HCT116 (cell line): ENCODE results near the gene MYO10. TPM values are rescaled to one million over a fixed set of nuclear protein-coding genes. Genes with fewer than 3 reads are reported as not detected.

Source experiments
- ATAC-seq: fragments of 200-7000 bp; cut with Tn5 transposase; 2 replicates; pipeline ENCODE4 v1.9.1; 2020; ENCODE audit warnings: mild to moderate bottlenecking, moderate library complexity
- BruUV-seq: library from RNA; stranded (reverse); fragments of 400-500 nt; replicated peaks from 2 replicates; lab custom pipeline; 2021; lab: Mats Ljungman, UMichigan
- CTCF ChIA-PET: fragments of 300-600 bp; sonication (Branson Sonifier 250); formaldehyde crosslinking; loops from one replicate; lab custom pipeline; 2021; ENCODE audit warnings: antibody characterized with exemption; lab: Charles Lee
- POLR2A ChIA-PET: fragments of 300-600, 350-600 bp; sonication (Branson Sonifier 250); formaldehyde crosslinking; loops from one replicate; lab custom pipeline; 2021; ENCODE audit warnings: antibody characterized with exemption; lab: Charles Lee
- RAD21 ChIA-PET, 2 experiments: fragments of 300-600 bp; sonication (Branson Sonifier 250); formaldehyde crosslinking; loops; one replicate each; lab custom pipeline; 2023; ENCODE audit warnings: low total read pairs in 2 of 2; ENCODE audit not compliant: uncharacterized antibody in 2 of 2, unreplicated experiment in 2 of 2, low non-redundant PET in 1 of 2; lab: Charles Lee
- DNase-seq: peaks from one replicate; pipeline ENCODE4 v3.0.0-alpha.2; 2010; ENCODE audit warnings: low read depth, low spot score
- H2AFZ ChIP-seq: fragments of 200-600 bp; shearing (Covaris generic), sonication (generic); 2 replicates; pipeline ENCODE4 v1.6.1; 2017; ENCODE audit warnings: low read depth, mixed run types, mixed read lengths, antibody characterized with exemption, low read length; ENCODE audit not compliant: poor library complexity, severe bottlenecking
- H3K27ac ChIP-seq: 2 replicates; pipeline ENCODE4 v1.5.1; 2012; ENCODE audit warnings: low read depth, low read length
- H3K27me3 ChIP-seq: fragments of 200-600 bp; sonication (generic); 2 replicates; pipeline ENCODE4 v1.6.1; 2016; ENCODE audit warnings: mixed run types, low read length, mixed read lengths; ENCODE audit not compliant: insufficient read depth
- H3K36me3 ChIP-seq, 2 experiments: fragments of 200-500 bp in 1 of 2; fragments of 200-600 bp in 1 of 2; sonication (Bioruptor generic) in 1 of 2; sonication (generic) in 1 of 2; 2 replicates each; pipeline versions ENCODE4 v1.5.1 to v1.6.1; 2014 to 2016; ENCODE audit warnings: low read length in 2 of 2, inconsistent platforms in 1 of 2, mixed read lengths in 1 of 2, mixed run types in 1 of 2; ENCODE audit not compliant: insufficient read depth in 2 of 2, control insufficient read depth in 1 of 2
- H3K4me1 ChIP-seq, 2 experiments: fragments of 200-600 bp in 1 of 2; sonication (generic) in 1 of 2; 2 replicates each; pipeline versions ENCODE4 v1.5.1 to v1.6.1; 2012 to 2017; ENCODE audit warnings: low read length in 2 of 2, inconsistent platforms in 1 of 2, mild to moderate bottlenecking in 1 of 2, mixed read lengths in 1 of 2, mixed run types in 1 of 2, moderate library complexity in 1 of 2; ENCODE audit not compliant: insufficient read depth in 2 of 2, control insufficient read depth in 1 of 2
- H3K4me2 ChIP-seq: fragments of 200-600 bp; sonication (generic); 2 replicates; pipeline ENCODE4 v1.6.1; 2017; ENCODE audit warnings: mixed run types, low read length, mixed read lengths
- H3K4me3 ChIP-seq, 2 experiments: fragments of 200-600 bp in 1 of 2; sonication (generic) in 1 of 2; replicated peaks in 1 of 2; 2 replicates each; pipeline ENCODE4 v1.5.1; 2011 to 2016; ENCODE audit warnings: low read length in 2 of 2, control low read depth in 1 of 2, low read depth in 1 of 2, mild to moderate bottlenecking in 1 of 2, mixed read lengths in 1 of 2, mixed run types in 1 of 2
- H3K79me2 ChIP-seq: fragments of 200-600 bp; sonication (generic); 2 replicates; pipeline ENCODE4 v1.6.1; 2017; ENCODE audit warnings: mild to moderate bottlenecking, mixed run types, low read length, moderate library complexity, mixed read lengths; ENCODE audit not compliant: insufficient read depth
- H3K9ac ChIP-seq: fragments of 200-600 bp; sonication (generic); 2 replicates; pipeline ENCODE4 v1.6.1; 2016; ENCODE audit warnings: low read length, mixed read lengths
- H3K9me2 ChIP-seq: fragments of 200-600 bp; sonication (generic), shearing (Covaris generic); 2 replicates; pipeline ENCODE4 v1.6.1; 2017; ENCODE audit warnings: mixed run types, mild to moderate bottlenecking, moderate library complexity; ENCODE audit not compliant: insufficient read depth
- H3K9me3 ChIP-seq, 2 experiments: fragments of 200-500 bp in 1 of 2; fragments of 200-600 bp in 1 of 2; sonication (Bioruptor generic) in 1 of 2; sonication (generic) in 1 of 2; 2 replicates each; pipeline ENCODE4 v1.6.1; 2014 to 2017; ENCODE audit warnings: low read length in 2 of 2, mixed read lengths in 2 of 2, inconsistent platforms in 1 of 2, low read depth in 1 of 2, mild to moderate bottlenecking in 1 of 2, mixed run types in 1 of 2, moderate library complexity in 1 of 2; ENCODE audit not compliant: control insufficient read depth in 1 of 2, insufficient read depth in 1 of 2
- H4K20me1 ChIP-seq: fragments of 200-600 bp; sonication (generic), shearing (Covaris generic); 2 replicates; pipeline ENCODE4 v1.6.1; 2017; ENCODE audit warnings: mixed run types, mild to moderate bottlenecking, moderate library complexity; ENCODE audit not compliant: insufficient read depth
- ATF3 ChIP-seq: IDR thresholded peaks from 2 replicates; pipeline ENCODE4 v1.6.1; 2012
- CBX3 ChIP-seq: IDR thresholded peaks from 2 replicates; pipeline ENCODE4 v1.6.1; 2012; ENCODE audit warnings: low read depth
- EGR1 ChIP-seq: IDR thresholded peaks from 2 replicates; pipeline ENCODE4 v1.6.1; 2012; ENCODE audit warnings: low read depth
- EZH2phosphoT487 ChIP-seq: fragments of 200-600 bp; IDR thresholded peaks from 2 replicates; pipeline ENCODE4 v1.6.1; 2018; ENCODE audit warnings: antibody characterized with exemption, borderline replicate concordance
- FOSL1 ChIP-seq: IDR thresholded peaks from 2 replicates; pipeline ENCODE4 v1.6.1; 2012; ENCODE audit warnings: low read depth
- JUND ChIP-seq: IDR thresholded peaks from 2 replicates; pipeline ENCODE4 v1.6.1; 2012
- MAX ChIP-seq: IDR thresholded peaks from 2 replicates; pipeline ENCODE4 v1.6.1; 2012
- POLR2A ChIP-seq: IDR thresholded peaks from 2 replicates; pipeline ENCODE4 v1.7.0; 2011; ENCODE audit warnings: borderline replicate concordance; ENCODE audit not compliant: insufficient read depth, insufficient read length; ENCODE audit errors: extremely low read depth
- RAD21 ChIP-seq: IDR thresholded peaks from 2 replicates; pipeline ENCODE4 v1.6.1; 2012; ENCODE audit warnings: low read depth, mild to moderate bottlenecking
- REST ChIP-seq: IDR thresholded peaks from 2 replicates; pipeline ENCODE4 v1.6.1; 2012; ENCODE audit warnings: low read depth
- SP1 ChIP-seq: IDR thresholded peaks from 2 replicates; pipeline ENCODE4 v1.6.1; 2012; ENCODE audit warnings: low read depth
- SRF ChIP-seq: IDR thresholded peaks from 2 replicates; pipeline ENCODE4 v1.6.1; 2012; ENCODE audit warnings: low read depth
- TCF7L2 ChIP-seq: IDR thresholded peaks from 2 replicates; pipeline ENCODE4 v1.7.0; 2011; ENCODE audit warnings: borderline replicate concordance, inconsistent platforms; ENCODE audit not compliant: insufficient read depth, insufficient read length; ENCODE audit errors: extremely low read depth
- ZBTB33 ChIP-seq: IDR thresholded peaks from 2 replicates; pipeline ENCODE4 v1.6.1; 2011; ENCODE audit warnings: mild to moderate bottlenecking, low read length, moderate library complexity; ENCODE audit not compliant: insufficient replicate concordance; ENCODE audit errors: extremely low read depth
- intact Hi-C: fragments of 100-400 bp; cut with micrococcal nuclease; formaldehyde crosslinking; loops from 2 replicates; pipeline ENCODE4 v1.10.0; 2022
- total RNA-seq: library from RNA; stranded (reverse); gene quantifications from one replicate; pipeline ENCODE4 v1.2.1, GENCODE V29; 2021; ENCODE audit not compliant: unreplicated experiment

MYO10 gene
- total RNA-seq, 1 experiment from 2014 or later: 34.9 TPM

- ChIA-PET RAD21 (no interaction called here), POLR2A (no interaction called here), CTCF (no interaction called here)
- Histone ChIP-seq H3K9ac (no peak overlapping the region), H3K4me2 (no peak overlapping the region), H4K20me1 (no peaks in the 10 kb centered on the region), H3K9me3 (no peaks in the 10 kb centered on the region), H3K79me2 (no peaks in the 10 kb centered on the region), H3K27me3 (no peaks in the 10 kb centered on the region), H3K4me3 (no peak overlapping the region), H3K4me1 (no peaks in the 10 kb centered on the region), H3K36me3 (peaks cover 0 to 7% of the 10 kb centered on the region in 2 experiments; a peak in 2 of 4 replicates), H3K27ac (no peak overlapping the region), H2AFZ (no peak overlapping the region), H3K9me2 (no peaks in the 10 kb centered on the region)
- no peak for ATAC-seq
- intact Hi-C loops: no loop called here
- TF ChIP-seq ATF3: no peak
- no peak for TF ChIP-seq SP1
- no peak for TF ChIP-seq SRF
- no peak for TF ChIP-seq REST
- no peak for TF ChIP-seq EGR1
- no peak for TF ChIP-seq POLR2A
- TF ChIP-seq JUND: no peak
- no peak for TF ChIP-seq FOSL1
- TF ChIP-seq TCF7L2: no peak
- no peak for TF ChIP-seq CBX3
- no peak for TF ChIP-seq MAX
- no peak for TF ChIP-seq EZH2phosphoT487
- TF ChIP-seq RAD21: no peak
- no peak for TF ChIP-seq ZBTB33
- BruUV-seq: no TSS peak
- DNase-seq: no peak
These were observed 222.6 kb downstream of the MYO10 start for GRCh38 chr5:16713386-16713928.
